ENCODE results near the gene VPS52. TPM values are rescaled to one million over a fixed set of nuclear protein-coding genes. Genes with fewer than 3 reads are reported as not detected.
A peak's percentile ranks its signal among the peaks of the same experiment; 100 is the strongest.

The VPS52 gene
- total and polyA plus RNA-seq, 9 of the 15 experiments (the other 6 are each of a cell fraction or from before 2014, with no cell fraction given): 24.4 to 103 (median 40.2) TPM

- TF ChIP-seq ARHGAP35 (IDR thresholded peaks at IDR 0.05; ENCODE audit: partially characterized antibody) (peak; percentile 33), ZNF77 (CRISPR knock-in tag; IDR thresholded peaks at IDR 0.05) (no peak), CC2D1A (IDR thresholded peaks at IDR 0.05) (no peak), PHF8 (IDR thresholded peaks at IDR 0.05; ENCODE audit: borderline replicate concordance, low read length) (no peak), ZNF507 (tag; conservative IDR thresholded peaks at IDR 0.05) (no peak), YY1 (IDR thresholded peaks at IDR 0.05; ENCODE audit: borderline replicate concordance in 1 of 3, control insufficient read depth in 1 of 3, extremely low read depth in 1 of 3, insufficient read depth in 3 of 3, insufficient read length in 1 of 3, insufficient replicate concordance in 2 of 3, low read depth in 1 of 3, low read length in 2 of 3) (peak in 1 of 3 experiments; percentile 20), RBFOX2 (IDR thresholded peaks at IDR 0.05; ENCODE audit: low read depth, low read length) (0 out of 2 replicates have a peak, but pooled peaks have one; percentile 39)
- TF ChIP-seq, protein P1, sequence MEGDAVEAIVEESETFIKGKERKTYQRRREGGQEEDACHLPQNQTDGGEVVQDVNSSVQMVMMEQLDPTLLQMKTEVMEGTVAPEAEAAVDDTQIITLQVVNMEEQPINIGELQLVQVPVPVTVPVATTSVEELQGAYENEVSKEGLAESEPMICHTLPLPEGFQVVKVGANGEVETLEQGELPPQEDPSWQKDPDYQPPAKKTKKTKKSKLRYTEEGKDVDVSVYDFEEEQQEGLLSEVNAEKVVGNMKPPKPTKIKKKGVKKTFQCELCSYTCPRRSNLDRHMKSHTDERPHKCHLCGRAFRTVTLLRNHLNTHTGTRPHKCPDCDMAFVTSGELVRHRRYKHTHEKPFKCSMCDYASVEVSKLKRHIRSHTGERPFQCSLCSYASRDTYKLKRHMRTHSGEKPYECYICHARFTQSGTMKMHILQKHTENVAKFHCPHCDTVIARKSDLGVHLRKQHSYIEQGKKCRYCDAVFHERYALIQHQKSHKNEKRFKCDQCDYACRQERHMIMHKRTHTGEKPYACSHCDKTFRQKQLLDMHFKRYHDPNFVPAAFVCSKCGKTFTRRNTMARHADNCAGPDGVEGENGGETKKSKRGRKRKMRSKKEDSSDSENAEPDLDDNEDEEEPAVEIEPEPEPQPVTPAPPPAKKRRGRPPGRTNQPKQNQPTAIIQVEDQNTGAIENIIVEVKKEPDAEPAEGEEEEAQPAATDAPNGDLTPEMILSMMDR (IDR thresholded peaks at IDR 0.05 in 2 of 3, conservative IDR thresholded peaks at IDR 0.05 in 1 of 3; ENCODE audit: insufficient read depth in 2 of 3, low read depth in 1 of 3, low read length in 3 of 3): peak; percentile 27 to 43 (median 37); a peak in 4 of 6 replicates
Measured at GRCh38 chr6:33211666-33212422, 59.8 kb downstream of the VPS52 start (continued).
